Fibroblast of pulmonary artery (primary cell): ENCODE data around the gene C20orf141.

ENCODE experiments used
- DNase-seq: peaks from one replicate; pipeline ENCODE4 v3.0.0-alpha.2; 2010; ENCODE audit warnings: low read depth
- H3K4me3 ChIP-seq: replicated peaks from 2 replicates; pipeline ENCODE4 v1.5.1; 2011; ENCODE audit warnings: low read depth, mild to moderate bottlenecking, control low read depth, low read length, moderate library complexity
- TF ChIP-seq, protein P1 (sequence below): IDR thresholded peaks from 2 replicates; pipeline ENCODE4 v1.5.1; 2011; ENCODE audit warnings: mild to moderate bottlenecking, control low read depth, low read length, inconsistent platforms; ENCODE audit errors: missing control alignments

Gene C20orf141

DNA sequence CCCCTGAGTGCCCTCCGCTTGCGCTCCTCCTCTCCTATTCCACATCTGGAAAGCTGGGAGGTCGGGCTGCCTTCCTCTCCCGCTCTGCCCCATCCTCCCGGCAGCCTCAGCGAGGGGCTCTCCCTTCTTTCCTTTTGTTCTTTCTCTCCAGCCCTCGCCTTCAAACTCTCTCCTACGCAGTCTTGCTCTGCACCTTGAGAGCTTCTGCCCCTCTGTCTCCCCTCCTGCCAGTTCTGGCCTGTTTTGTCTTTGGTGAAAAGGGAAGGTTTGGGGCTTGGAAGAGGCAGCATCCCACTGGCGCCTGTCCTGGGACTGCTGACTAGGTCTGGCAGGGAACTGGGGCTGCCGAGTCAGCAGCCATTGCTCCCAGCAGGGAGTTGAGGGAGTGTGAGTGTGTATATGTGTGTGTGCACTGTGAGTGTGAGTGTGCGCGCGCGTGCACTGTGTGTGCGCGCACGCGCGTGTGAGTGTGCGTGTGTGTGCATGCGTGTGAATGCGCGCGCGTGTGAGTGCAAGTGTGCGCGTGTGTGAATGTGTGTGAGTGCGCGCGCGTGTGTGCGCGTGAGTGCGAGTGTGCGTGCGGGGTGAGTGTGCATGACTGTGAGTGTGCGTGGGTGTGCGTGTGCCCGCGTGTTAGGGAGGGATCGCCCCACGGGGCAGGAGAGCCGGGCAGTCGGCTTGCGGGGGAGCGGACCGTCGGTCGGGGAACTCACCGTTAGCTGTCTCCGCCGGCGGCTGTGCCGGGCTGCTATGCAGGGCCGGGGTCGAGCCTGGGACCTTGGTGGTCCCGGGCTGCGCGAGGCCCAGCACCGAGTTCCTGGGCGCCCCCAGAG is 14.9 kb upstream of the C20orf141 start:
- no peak for DNase-seq
- TF ChIP-seq, protein P1, sequence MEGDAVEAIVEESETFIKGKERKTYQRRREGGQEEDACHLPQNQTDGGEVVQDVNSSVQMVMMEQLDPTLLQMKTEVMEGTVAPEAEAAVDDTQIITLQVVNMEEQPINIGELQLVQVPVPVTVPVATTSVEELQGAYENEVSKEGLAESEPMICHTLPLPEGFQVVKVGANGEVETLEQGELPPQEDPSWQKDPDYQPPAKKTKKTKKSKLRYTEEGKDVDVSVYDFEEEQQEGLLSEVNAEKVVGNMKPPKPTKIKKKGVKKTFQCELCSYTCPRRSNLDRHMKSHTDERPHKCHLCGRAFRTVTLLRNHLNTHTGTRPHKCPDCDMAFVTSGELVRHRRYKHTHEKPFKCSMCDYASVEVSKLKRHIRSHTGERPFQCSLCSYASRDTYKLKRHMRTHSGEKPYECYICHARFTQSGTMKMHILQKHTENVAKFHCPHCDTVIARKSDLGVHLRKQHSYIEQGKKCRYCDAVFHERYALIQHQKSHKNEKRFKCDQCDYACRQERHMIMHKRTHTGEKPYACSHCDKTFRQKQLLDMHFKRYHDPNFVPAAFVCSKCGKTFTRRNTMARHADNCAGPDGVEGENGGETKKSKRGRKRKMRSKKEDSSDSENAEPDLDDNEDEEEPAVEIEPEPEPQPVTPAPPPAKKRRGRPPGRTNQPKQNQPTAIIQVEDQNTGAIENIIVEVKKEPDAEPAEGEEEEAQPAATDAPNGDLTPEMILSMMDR, result no peak
- H3K4me3 ChIP-seq, result peak overlapping the region; percentile 42

DNA sequence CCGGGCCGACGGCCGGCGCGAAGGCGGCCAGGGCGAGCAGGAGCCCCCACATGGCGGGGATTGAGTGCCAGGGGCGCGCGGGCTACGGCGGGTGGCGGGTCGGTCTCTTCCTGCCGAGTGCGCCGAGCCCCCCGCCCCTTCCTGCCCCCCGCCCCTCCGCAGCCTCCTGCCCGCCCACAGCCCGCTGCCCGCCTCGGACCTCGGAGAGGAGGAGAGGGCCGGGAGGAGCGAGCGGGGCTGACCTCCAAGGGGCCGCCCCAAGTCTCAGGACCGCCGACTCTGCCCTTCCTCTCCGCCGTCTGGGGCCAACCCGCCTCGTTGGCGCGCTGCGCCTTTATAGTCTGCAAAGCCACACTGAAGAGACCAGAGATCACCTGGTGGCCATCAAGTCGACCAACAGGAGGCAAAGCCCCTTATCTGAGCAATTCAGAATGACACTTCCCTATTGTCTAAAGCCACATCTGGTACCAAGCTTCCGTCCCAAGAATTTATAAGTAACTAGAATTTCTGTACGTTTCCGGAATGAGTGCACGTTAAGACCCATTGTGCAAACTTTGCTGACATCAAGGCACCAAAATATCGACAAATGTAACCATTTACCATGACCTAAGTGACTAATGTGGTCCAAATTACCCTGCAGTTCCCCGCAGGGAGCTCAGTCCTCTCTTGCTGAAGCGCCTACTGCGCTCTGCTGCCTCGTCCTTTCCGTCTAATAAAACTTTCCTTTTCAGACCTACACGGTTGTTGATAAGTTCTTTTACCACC is 14.1 kb upstream of the C20orf141 start, which contains the start of gene CPXM1:
Gene CPXM1 (minus strand): TSS at position 107 of the 765 bp plus-strand sequence. CDS start 55 bp downstream, at position 52.
- TF ChIP-seq, protein P1, result no peak
- peak within 1 kb of the TSS; percentile 42 for H3K4me3 ChIP-seq
- no peak for DNase-seq

DNA sequence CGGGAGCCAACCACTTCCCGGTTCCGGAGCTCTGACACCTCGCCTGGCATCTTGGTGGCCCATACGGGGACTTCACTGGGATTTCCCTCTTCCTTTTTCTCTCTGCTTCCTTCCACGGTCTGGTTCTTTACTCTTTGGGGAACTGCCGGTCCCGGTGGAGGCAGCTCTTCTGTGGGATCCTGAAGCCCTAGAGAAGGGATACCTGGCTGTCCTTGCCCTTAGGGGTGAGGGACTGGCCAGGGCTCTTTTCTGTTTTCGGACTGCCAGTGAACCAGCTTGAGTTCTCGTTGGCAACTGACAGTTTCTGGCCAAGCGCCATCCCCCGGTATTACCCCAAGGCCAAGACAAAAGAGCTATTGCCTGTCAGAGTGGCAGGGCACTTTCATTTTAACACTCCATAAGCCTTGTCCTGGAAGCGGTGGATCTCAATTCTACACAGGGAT is 13.5 kb upstream of the C20orf141 start:
- no peak overlapping the region for H3K4me3 ChIP-seq
- TF ChIP-seq, protein P1, result no peak
- DNase-seq, result no peak

DNA sequence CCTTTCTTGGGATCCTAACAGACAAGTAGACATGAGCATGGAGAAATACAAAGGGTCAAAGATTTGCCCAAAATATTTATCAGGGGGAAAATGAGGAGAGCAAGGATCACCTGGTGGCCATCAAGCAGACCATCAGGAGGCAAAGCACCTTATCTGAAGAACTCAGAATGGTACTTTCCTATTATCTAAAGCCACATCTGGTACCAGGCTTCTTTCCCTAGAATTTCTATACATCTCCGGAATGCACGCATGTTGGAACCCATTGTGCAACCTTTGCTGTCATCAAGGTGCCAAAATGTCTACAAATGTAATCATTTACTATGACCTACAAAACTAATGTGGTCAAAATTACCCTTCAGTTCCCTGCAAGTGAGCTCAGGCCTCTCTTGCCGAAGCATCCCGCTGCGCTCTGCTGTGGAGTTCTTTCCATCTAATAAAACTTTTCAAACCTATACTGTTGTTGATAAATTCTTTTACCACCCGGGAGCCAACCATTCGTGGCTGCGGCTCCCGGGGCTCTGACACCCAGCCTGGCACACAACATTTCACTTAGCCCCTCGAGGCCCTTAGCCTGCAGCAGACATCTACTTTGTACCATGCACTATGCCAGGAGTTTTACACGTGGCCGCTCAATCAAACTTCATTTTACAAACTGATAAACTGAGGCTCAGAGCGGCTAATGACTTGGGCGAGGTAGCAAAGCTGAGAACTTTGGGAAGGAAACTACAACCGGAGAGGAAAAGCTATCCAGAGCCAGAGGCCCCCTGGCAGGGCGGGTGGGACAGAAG is 10.6 kb upstream of the C20orf141 start:
- TF ChIP-seq, protein P1, result no peak
- no peak for DNase-seq
- no peak overlapping the region for H3K4me3 ChIP-seq

DNA sequence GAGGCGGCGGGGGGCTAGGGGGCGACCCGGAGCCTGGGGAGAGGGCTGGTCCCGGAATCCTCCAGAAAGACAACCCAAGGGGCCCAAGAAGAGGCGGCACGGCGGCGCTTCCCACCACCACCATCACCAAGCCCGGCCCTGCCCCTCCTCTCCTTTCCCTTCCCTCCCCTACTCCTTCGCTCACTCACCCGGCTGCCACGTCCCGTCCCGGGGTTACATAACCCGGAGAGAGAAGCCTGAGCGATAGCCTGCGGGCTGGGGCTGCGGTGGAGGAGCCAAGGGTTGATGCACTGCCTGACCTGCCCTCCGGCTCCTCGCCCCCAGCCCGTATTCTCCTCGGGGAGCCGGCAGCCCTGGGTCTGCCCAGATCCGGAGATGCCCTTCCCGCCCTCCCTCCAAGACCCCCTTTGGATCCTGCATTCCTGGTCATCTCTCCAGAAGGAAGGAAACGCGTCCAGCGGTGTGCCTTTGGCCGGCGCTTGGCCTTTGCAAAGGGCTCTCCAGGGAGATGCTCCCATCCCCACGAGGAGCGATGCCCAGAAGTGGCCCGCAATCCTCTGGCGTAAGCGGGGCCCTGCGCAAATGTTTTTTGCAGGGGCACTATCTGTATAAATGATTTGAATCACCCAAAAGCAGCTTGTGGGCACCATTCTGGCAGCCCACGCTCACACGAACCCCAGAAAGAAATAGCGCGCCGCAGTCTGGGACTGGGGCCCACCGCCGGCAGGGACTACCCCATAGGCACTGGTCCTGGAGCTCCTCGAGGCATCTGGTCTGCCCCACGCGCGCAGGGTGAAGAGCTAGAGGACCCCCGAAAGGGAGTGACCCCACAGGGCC is 9.7 kb upstream of the C20orf141 start:
- TF ChIP-seq, protein P1, result no peak
- peak; percentile 15 for DNase-seq
- H3K4me3 ChIP-seq, result no peak overlapping the region
